Omental fat pad (tissue), 4 donors: ENCODE data around the gene TRIM16. TPM values are rescaled to one million over a fixed set of nuclear protein-coding genes. Genes with fewer than 3 reads are reported as not detected.
"Not testable (repeated sequence)": the region's sequence is repeated elsewhere in the genome, so short reads cannot be mapped to it uniquely, and the experiment has no call there.

Source experiments
- ATAC-seq: fragments of 150-250 bp; one replicate; pipeline ENCODE4 v1.9.1; 2016; ENCODE audit warnings: mild to moderate bottlenecking, moderate library complexity; ENCODE audit not compliant: low FRiP score
- DNase-seq: peaks from one replicate; pipeline ENCODE4 v3.0.0-alpha.2; 2019; ENCODE audit warnings: low spot score
- total RNA-seq, 4 donors: library from RNA; depleted of rRNA; stranded (reverse); fragments of >200 nt; gene quantifications; one replicate each; pipeline ENCODE4 v1.1.0, GENCODE V29; 2016
- TF ChIP-seq, protein P1 (sequence below), 3 donors: fragments of 450-650 bp; IDR thresholded peaks; one replicate each; pipeline ENCODE4 v1.5.1; 2016 to 2017; ENCODE audit warnings: antibody characterized with exemption in 3 of 3, mild to moderate bottlenecking in 3 of 3, moderate library complexity in 2 of 3

The TRIM16 gene
- total RNA-seq, 4 donors from 2014 or later = 20.2 to 36.7 (median 25.5) TPM

DNA sequence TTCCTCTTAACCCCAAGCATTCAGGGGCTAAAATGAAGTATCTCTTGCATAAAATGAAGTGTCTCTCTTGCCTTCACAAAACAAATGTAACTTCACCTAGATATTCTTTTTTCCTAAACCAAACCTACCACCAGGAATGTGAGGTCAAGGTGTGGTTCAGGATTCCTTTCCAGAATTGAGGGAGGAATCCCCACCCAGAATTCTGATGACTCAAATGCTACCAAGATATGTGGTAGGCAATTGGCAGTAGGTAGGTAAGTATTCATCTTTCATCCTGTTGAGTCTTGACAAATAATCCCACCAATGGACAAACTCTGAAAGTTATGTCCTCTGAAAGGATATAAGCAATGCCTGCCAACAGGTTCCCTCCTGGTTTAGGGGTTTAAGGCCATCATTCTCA, 26.2 kb downstream of the TRIM16 start:
- DNase-seq (no peak), ATAC-seq (no peak)
- TF ChIP-seq, protein P1, sequence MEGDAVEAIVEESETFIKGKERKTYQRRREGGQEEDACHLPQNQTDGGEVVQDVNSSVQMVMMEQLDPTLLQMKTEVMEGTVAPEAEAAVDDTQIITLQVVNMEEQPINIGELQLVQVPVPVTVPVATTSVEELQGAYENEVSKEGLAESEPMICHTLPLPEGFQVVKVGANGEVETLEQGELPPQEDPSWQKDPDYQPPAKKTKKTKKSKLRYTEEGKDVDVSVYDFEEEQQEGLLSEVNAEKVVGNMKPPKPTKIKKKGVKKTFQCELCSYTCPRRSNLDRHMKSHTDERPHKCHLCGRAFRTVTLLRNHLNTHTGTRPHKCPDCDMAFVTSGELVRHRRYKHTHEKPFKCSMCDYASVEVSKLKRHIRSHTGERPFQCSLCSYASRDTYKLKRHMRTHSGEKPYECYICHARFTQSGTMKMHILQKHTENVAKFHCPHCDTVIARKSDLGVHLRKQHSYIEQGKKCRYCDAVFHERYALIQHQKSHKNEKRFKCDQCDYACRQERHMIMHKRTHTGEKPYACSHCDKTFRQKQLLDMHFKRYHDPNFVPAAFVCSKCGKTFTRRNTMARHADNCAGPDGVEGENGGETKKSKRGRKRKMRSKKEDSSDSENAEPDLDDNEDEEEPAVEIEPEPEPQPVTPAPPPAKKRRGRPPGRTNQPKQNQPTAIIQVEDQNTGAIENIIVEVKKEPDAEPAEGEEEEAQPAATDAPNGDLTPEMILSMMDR (IDR thresholded peaks at IDR 0.05) = no peak

DNA sequence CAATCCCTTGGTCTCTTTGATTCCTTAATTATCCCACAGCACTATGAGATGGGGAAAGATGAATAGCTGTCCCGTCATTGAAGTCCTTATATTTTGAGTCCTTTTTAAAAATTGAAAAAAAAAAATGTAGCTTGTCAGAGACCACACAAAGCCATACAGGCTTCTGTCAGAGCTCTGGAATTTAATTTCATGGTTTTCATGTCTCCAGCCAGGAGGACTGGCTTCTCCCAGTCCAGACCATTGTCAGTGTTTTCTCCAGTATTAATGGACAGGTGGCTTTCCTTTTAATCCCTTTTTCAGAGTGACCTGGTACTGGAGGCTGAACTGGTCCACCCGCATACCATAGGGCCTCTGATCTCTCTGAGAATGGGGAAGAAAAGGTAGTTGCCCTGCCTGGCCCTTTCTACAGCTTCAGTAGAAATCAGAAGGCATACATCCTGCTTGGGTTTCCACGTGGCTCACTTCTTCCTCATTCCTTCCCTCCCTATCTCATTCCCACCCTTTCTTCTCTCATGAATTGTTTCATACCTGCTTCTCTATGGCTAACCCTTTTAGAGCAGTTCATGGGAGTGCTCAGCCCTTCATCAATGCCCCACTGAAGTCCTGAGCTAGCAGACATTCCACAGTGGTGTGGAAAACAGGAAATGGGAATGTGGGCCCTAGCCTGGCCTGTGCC, 29.1 kb downstream of the TRIM16 start:
- DNase-seq (no peak), ATAC-seq (no peak)
- TF ChIP-seq, protein P1 (IDR thresholded peaks at IDR 0.05) = no peak

DNA sequence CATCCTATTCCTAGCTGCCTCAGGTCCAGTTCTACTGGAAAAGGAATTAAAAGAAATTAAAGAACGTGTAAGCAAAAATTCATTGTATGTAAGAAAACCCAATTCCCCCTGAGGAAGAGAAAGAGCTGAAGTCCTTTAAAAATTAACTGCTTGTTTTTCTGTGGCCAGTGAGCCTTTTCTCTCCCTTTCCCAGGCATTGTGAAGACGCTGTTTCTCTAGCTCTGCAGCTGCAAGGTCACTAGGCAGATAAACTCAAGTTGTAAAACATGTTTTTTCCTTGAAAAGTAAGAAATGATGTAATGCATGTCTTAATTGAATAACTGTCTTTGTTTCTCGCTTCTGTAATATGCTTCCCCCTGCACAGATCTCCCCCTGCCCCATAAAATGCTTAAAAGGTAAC, 29.7 kb downstream of the TRIM16 start:
- not testable (repeated sequence) for DNase-seq, ATAC-seq

DNA sequence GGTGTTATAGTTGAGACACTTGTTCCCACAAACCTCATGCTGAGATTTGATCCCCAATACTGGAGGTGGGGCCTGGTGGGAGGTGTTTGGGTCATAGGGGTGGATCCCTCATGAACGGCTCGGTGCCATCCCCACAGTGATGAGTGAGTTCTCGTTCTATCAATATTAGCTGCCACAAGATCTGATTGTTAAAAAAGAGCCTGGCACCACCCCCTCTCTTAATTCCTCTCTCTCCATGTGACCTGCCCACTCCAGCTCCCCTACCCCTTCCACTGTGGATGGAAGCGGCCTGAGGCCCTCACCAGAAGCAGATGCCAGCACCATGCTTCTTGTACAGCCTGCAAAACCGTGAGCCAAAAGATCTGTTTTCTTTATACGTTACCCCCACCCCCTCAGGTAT, 31.2 kb downstream of the TRIM16 start:
- ATAC-seq (no peak), DNase-seq (no peak)
- TF ChIP-seq, protein P1 (IDR thresholded peaks at IDR 0.05) = no peak

DNA sequence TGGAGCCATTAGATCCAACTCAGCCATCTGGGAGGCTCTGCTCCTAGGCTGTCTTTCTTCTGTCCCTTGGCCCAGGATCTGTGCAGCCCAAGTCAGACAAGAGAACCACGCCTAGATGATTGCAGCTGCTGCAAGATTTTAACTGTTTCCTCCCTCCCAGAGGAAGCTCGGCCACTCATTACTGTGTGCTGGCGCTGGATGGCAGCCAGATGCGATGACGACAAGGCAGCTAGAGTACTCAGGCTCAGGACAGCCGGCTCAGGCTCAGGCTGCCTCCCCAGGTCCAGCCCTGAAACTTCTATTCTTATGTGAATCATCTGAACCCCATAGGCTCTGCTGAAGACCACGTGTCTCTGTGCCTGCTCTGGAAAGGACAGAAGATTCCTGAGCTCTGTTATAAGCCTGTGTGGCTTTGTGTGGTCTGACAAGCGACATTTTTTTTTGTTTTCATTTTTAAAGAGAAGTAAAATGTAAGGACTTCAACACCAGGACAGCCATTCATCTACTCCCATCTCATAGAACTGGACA, 32.5 kb downstream of the TRIM16 start:
- TF ChIP-seq, protein P1 (IDR thresholded peaks at IDR 0.05) = no peak
- DNase-seq (peak; percentile 89), ATAC-seq (peak; percentile 93)

DNA sequence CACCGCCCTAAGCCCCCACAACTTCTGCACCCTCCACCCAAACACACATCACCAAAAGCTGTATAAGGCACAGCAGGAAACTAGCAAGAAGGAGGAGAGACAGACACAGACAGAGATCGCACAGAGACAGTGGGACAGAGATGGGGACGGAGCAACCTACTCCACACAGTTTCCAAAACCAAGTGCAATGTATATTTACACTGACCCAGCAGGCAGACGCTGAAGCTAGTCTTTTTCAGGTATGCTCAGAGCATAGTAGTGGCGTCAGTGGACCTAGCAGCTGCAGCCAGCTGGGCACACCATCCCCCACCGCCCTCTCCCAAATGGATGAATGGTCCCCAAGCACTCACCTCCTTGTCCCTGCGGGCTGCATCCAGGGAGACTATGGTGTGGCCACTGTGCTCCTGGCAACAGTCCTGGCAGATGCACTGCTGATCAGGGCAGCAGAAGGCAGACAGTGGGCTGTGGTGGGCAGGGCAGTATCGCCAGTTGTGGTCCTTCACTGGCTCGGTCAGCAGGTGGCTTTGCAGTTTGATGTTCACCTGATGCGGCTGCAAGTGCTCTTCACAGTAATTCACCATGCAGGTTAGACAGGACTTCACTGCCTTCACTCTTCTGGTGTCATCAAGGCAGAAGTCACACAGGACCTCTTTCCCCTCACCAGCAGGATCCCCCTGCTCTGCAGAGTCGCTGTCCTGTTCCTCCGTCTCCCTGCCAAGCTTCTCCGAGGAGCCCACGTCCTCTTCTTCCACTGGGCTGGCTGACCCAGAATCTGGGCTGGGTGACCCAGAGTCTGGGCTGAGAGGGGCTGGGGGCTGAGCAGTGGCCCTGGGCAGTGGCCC, 33.1 kb downstream of the TRIM16 start:
- TF ChIP-seq, protein P1 (IDR thresholded peaks at IDR 0.05) = no peak
- ATAC-seq = no peak
- DNase-seq = no peak

DNA sequence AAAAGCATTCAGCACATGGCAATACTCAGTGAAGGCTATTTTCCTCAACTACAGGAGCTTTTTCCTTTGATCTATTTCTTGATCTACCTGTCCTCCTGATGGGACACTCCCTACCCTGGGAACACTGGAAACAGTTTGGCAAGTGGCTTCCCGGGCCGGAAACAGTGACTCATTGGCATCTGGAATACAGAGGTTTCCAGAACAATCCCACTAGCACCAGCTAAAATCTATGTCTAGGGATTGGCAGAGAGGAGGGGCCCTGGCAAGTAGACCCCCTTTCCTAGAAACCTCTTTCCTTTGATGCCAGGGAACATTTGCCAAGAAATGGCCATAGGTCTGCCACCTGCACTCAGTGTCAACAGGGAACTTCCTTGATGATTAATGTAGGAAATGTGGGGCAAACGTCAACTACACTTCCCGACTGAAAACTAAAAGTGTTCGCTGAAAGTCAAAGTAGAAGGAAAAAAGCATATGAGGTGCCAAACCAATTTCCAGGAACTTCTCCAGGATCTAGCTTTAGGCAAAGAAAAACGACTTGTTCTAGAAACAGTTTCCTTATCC, 34.2 kb downstream of the TRIM16 start:
- no peak for DNase-seq

More for the DNA sequence above, 34.2 kb downstream of the TRIM16 start:
- TF ChIP-seq, protein P1 (IDR thresholded peaks at IDR 0.05) = no peak
- ATAC-seq = no peak
